Panc1 (cell line): ENCODE data around the gene SH3TC1. TPM values are rescaled to one million over a fixed set of nuclear protein-coding genes. Genes with fewer than 3 reads are reported as not detected.

Experiments
- ATAC-seq: fragments of 200-7000 bp; cut with Tn5 transposase; 2 replicates; pipeline ENCODE4 v1.9.1; 2020; ENCODE audit warnings: mild to moderate bottlenecking, moderate library complexity
- BruUV-seq: library from RNA; stranded (reverse); fragments of 400-500 nt; replicated peaks from 2 replicates; lab custom pipeline; 2021; lab: Mats Ljungman, UMichigan
- CTCF ChIA-PET: fragments of 300-600 bp; sonication (Branson Sonifier 250); formaldehyde crosslinking; loops from one replicate; lab custom pipeline; 2022; ENCODE audit warnings: antibody characterized with exemption; lab: Charles Lee
- POLR2A ChIA-PET: fragments of 300-600 bp; sonication (Branson Sonifier 250); formaldehyde crosslinking; loops from one replicate; lab custom pipeline; 2022; ENCODE audit warnings: antibody characterized with exemption; lab: Charles Lee
- DNase-seq: peaks from one replicate; pipeline ENCODE4 v3.0.0-alpha.2; 2010; ENCODE audit warnings: low read depth, low spot score
- H3K27ac ChIP-seq: 2 replicates; pipeline ENCODE4 v1.5.1; 2011; ENCODE audit warnings: mild to moderate bottlenecking, low read length, inconsistent platforms
- H3K27me3 ChIP-seq: fragments of 200-500 bp; sonication (Bioruptor generic); 2 replicates; pipeline ENCODE4 v1.6.0; 2014; ENCODE audit warnings: low read length, inconsistent platforms; ENCODE audit not compliant: control insufficient read depth, insufficient read depth
- H3K36me3 ChIP-seq: fragments of 200-500 bp; sonication (Bioruptor generic); 2 replicates; pipeline ENCODE4 v1.5.1; 2014; ENCODE audit warnings: inconsistent platforms, mild to moderate bottlenecking, low read length, moderate library complexity; ENCODE audit not compliant: control insufficient read depth, insufficient read depth
- H3K4me1 ChIP-seq: 2 replicates; pipeline ENCODE4 v1.5.1; 2011; ENCODE audit warnings: inconsistent platforms, mild to moderate bottlenecking, low read length, moderate library complexity; ENCODE audit not compliant: control insufficient read depth, insufficient read depth
- H3K4me3 ChIP-seq, 2 experiments: 2 replicates each; pipeline ENCODE4 v1.5.1; 2011 to 2012; ENCODE audit warnings: low read depth in 2 of 2, low read length in 2 of 2, mild to moderate bottlenecking in 2 of 2, inconsistent platforms in 1 of 2, moderate library complexity in 1 of 2
- H3K9me3 ChIP-seq: fragments of 200-500 bp; sonication (Bioruptor generic); 2 replicates; pipeline ENCODE4 v1.5.1; 2014; ENCODE audit warnings: low read depth, mild to moderate bottlenecking, inconsistent platforms, low read length, moderate library complexity; ENCODE audit not compliant: control insufficient read depth, insufficient read depth
- POLR2AphosphoS5 ChIP-seq: IDR thresholded peaks from 2 replicates; pipeline ENCODE4 v1.6.1; 2012; ENCODE audit warnings: mild to moderate bottlenecking, low read depth, low read length, moderate library complexity
- REST ChIP-seq, 2 experiments: IDR thresholded peaks; 2 replicates each; pipeline ENCODE4 v1.6.1; 2011 to 2012; ENCODE audit warnings: low read depth in 2 of 2, control low read depth in 1 of 2, low read length in 1 of 2, mild to moderate bottlenecking in 1 of 2, moderate library complexity in 1 of 2; ENCODE audit not compliant: insufficient read depth in 1 of 2
- SIN3A ChIP-seq: IDR thresholded peaks from 2 replicates; pipeline ENCODE4 v1.6.1; 2012; ENCODE audit warnings: low read depth, mild to moderate bottlenecking, low read length, moderate library complexity, borderline replicate concordance; ENCODE audit not compliant: insufficient read depth
- TCF7L2 ChIP-seq: IDR thresholded peaks from 2 replicates; pipeline ENCODE4 v1.6.1; 2011; ENCODE audit warnings: mild to moderate bottlenecking, low read depth, low read length, inconsistent platforms
- in situ Hi-C: cut with HindIII; loops from 2 replicates; pipeline ENCODE4 v1.10.0; 2016; ENCODE audit warnings: low sequenced_read_pairs, low pct_unique_long_range_greater_than_20kb
- intact Hi-C: fragments of 100-400 bp; cut with micrococcal nuclease; formaldehyde crosslinking; loops from one replicate; pipeline ENCODE4 v1.10.0; 2022; ENCODE audit not compliant: unreplicated experiment
- total RNA-seq: library from RNA; stranded (reverse); gene quantifications from one replicate; pipeline ENCODE4 v1.2.1, GENCODE V29; 2021; ENCODE audit not compliant: unreplicated experiment
- TF ChIP-seq, protein P1 (sequence below): fragments of 450-650 bp; IDR thresholded peaks from 2 replicates; pipeline ENCODE4 v1.5.1; 2017; ENCODE audit warnings: mild to moderate bottlenecking

The SH3TC1 gene
- total RNA-seq, 1 experiment from 2014 or later = 4.5 TPM

DNA sequence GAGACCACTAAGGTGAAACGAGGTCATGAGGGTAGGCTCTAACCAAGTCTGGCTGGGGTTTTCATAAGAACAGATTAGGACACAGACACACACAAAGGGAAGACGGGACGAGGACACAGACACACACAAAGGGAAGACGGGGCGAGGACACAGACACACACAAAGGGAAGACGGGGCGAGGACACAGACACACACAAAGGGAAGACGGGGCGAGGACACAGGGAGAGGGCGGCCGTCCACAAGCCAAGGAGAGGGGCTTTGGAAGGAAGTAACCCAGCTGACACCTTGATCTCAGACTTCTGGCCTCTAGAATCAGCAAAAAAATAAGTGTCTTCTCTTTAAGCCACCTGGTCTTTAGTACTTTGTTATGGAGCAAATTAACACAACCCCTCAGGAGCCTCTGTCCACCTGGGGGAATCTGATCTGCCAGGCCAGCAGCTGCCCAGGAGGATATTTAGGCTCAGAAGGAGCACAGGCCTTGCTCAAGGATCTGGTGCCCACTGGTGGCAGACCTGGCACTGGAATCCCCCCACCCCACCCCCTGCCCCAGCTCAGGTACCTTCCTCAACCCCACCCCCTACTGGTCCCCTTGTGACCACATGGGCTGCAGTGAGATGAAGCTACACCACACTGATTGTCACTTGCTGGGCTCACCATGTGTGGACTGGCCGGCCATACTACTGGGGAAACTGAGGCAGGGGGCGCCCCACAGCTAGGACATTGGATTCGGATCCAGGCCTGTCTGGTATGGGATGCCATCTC is 43.2 kb upstream of the SH3TC1 start:
- Histone ChIP-seq H3K27me3 (no peaks in the 10 kb centered on the region), H3K4me3 (no peak overlapping the region), H3K27ac (no peak overlapping the region), H3K9me3 (no peaks in the 10 kb centered on the region), H3K4me1 (peaks cover 3% of the 10 kb centered on the region; the same call in 1 of the 2 replicates), H3K36me3 (no peaks in the 10 kb centered on the region)
- BruUV-seq = no TSS peak
- TF ChIP-seq REST (IDR thresholded peaks at IDR 0.05; ENCODE audit: insufficient read depth in 1 of 2, low read depth in 2 of 2, low read length in 1 of 2) (no peak), SIN3A (no peak), TCF7L2 (no peak), POLR2AphosphoS5 (no peak)
- TF ChIP-seq, protein P1, sequence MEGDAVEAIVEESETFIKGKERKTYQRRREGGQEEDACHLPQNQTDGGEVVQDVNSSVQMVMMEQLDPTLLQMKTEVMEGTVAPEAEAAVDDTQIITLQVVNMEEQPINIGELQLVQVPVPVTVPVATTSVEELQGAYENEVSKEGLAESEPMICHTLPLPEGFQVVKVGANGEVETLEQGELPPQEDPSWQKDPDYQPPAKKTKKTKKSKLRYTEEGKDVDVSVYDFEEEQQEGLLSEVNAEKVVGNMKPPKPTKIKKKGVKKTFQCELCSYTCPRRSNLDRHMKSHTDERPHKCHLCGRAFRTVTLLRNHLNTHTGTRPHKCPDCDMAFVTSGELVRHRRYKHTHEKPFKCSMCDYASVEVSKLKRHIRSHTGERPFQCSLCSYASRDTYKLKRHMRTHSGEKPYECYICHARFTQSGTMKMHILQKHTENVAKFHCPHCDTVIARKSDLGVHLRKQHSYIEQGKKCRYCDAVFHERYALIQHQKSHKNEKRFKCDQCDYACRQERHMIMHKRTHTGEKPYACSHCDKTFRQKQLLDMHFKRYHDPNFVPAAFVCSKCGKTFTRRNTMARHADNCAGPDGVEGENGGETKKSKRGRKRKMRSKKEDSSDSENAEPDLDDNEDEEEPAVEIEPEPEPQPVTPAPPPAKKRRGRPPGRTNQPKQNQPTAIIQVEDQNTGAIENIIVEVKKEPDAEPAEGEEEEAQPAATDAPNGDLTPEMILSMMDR = no peak
- DNase-seq (no peak), ATAC-seq (no peak)
- intact Hi-C loops = no loop called here
- POLR2A ChIA-PET = no interaction called here
- in situ Hi-C loops = no loop called here
- CTCF ChIA-PET = no interaction called here

DNA sequence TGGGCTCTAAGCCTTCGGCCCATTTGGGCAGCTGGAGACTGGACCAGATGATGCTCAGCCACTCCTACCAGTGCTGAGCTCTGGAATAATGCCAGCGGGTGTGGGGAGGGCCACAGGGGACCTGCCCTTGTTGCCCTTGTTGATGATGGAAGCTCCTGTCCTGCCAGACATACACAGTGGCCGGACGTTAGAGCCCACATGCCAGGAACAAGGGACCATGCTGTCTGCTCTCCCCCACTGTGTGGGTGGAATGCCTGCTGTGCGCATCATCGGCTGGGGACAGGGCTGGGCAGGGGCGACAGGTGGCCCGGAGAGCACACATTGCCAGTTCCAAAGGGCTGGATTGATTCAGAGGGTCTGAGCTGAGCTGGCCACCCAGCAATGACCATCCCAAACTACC is 42.5 kb upstream of the SH3TC1 start:
- Histone ChIP-seq H3K36me3 (no peaks in the 10 kb centered on the region), H3K27me3 (no peaks in the 10 kb centered on the region), H3K9me3 (no peaks in the 10 kb centered on the region), H3K27ac (no peak overlapping the region), H3K4me3 (no peak overlapping the region), H3K4me1 (peaks cover 3% of the 10 kb centered on the region; the same call in 1 of the 2 replicates)
- no TSS peak for BruUV-seq
- in situ Hi-C loops = no loop called here
- DNase-seq (no peak), ATAC-seq (no peak)
- POLR2A ChIA-PET = no interaction called here
- CTCF ChIA-PET = no interaction called here
- intact Hi-C loops = no loop called here
- TF ChIP-seq, protein P1 = no peak
- no peak for TF ChIP-seq REST (IDR thresholded peaks at IDR 0.05; ENCODE audit: insufficient read depth in 1 of 2, low read depth in 2 of 2, low read length in 1 of 2)
- no peak for TF ChIP-seq SIN3A
- no peak for TF ChIP-seq POLR2AphosphoS5
- no peak for TF ChIP-seq TCF7L2
